Endodermal cell (in vitro differentiated cells): ENCODE measurements around the gene ZDHHC7. TPM values are rescaled to one million over a fixed set of nuclear protein-coding genes. Genes with fewer than 3 reads are reported as not detected.

ENCODE experiments used
- DNase-seq: peaks from one replicate; pipeline ENCODE4 v3.0.0-alpha.2; 2017
- H3K27ac ChIP-seq: 2 replicates; pipeline ENCODE4 v1.5.1; 2013; ENCODE audit warnings: mild to moderate bottlenecking, low read depth, low read length, moderate library complexity
- H3K27me3 ChIP-seq: 2 replicates; pipeline ENCODE4 v1.6.1; 2013; ENCODE audit warnings: mild to moderate bottlenecking, low read length, moderate library complexity; ENCODE audit not compliant: insufficient read depth, control insufficient read depth, poor library complexity, severe bottlenecking
- H3K36me3 ChIP-seq: 2 replicates; pipeline ENCODE4 v1.7.0; 2013; ENCODE audit warnings: mild to moderate bottlenecking, low read length, moderate library complexity; ENCODE audit not compliant: control insufficient read depth, insufficient read depth
- H3K4me1 ChIP-seq: one replicate; pipeline ENCODE4 v1.7.0; 2013; ENCODE audit warnings: low read length; ENCODE audit not compliant: control insufficient read depth, insufficient read depth
- H3K4me3 ChIP-seq: 2 replicates; pipeline ENCODE4 v1.5.1; 2013; ENCODE audit warnings: mild to moderate bottlenecking, low read length, moderate library complexity
- H3K9ac ChIP-seq: 2 replicates; pipeline ENCODE4 v1.6.1; 2013; ENCODE audit warnings: mild to moderate bottlenecking, low read length, moderate library complexity; ENCODE audit not compliant: poor library complexity, severe bottlenecking; ENCODE audit errors: extremely low read depth
- H3K9me3 ChIP-seq: 2 replicates; pipeline ENCODE4 v1.6.1; 2013; ENCODE audit warnings: mild to moderate bottlenecking, low read length, moderate library complexity; ENCODE audit not compliant: control insufficient read depth
- H3K27ac Mint-ChIP-seq: 2 replicates; pipeline ENCODE4 v1.8.0; 2020; ENCODE audit warnings: mixed read lengths
- H3K27me3 Mint-ChIP-seq: 2 replicates; pipeline ENCODE4 v1.8.0; 2021; ENCODE audit warnings: mild to moderate bottlenecking, mixed read lengths; ENCODE audit not compliant: insufficient read depth
- H3K36me3 Mint-ChIP-seq: 2 replicates; pipeline ENCODE4 v1.8.0; 2020; ENCODE audit warnings: low read depth, mixed read lengths
- H3K4me1 Mint-ChIP-seq: 2 replicates; pipeline ENCODE4 v1.8.0; 2020; ENCODE audit warnings: mixed read lengths
- H3K4me3 Mint-ChIP-seq: 2 replicates; pipeline ENCODE4 v1.8.0; 2020; ENCODE audit warnings: mild to moderate bottlenecking, moderate library complexity, mixed read lengths
- H3K9me3 Mint-ChIP-seq: 2 replicates; pipeline ENCODE4 v1.8.0; 2020; ENCODE audit warnings: mild to moderate bottlenecking, mixed read lengths
- CTCF ChIP-seq: fragments of 200-600 bp; sonication (generic); conservative IDR thresholded peaks from 2 replicates; pipeline ENCODE4 v1.5.0; 2021; ENCODE audit warnings: antibody characterized with exemption, mild to moderate bottlenecking
- WGBS, 2 experiments: methylation state at CpG; one replicate each; pipeline versions ENCODE4 v1.1.5 to v1.1.7; 2013; ENCODE audit warnings: missing lambda C conversion rate in 2 of 2, mixed read lengths in 1 of 2; ENCODE audit not compliant: insufficient coverage in 1 of 2, insufficient read length in 1 of 2; 5-methylcytosine and 5-hydroxymethylcytosine counted together
- total RNA-seq, 2 donors: library from RNA; stranded (reverse); fragmentation: NEBNext Ultra II Directional in 1 of 2; extraction: Animal tissue kit (Norgen Biotek cat#: 25700) in 1 of 2; gene quantifications; 2 replicates in 1 of 2; 3 replicates in 1 of 2; pipeline ENCODE4 v1.2.1, GENCODE V29; 2021

ZDHHC7 gene
- total RNA-seq, 2 donors from 2014 or later, result 58.7 to 61.8 TPM

GRCh38 chr16:85010446-85010930 is 847 bp downstream of the ZDHHC7 start:
- no peaks in the 10 kb centered on the region for H3K9me3 Mint-ChIP-seq
- DNase-seq, result no peak
- peak overlapping the region; percentile 96 for H3K4me3 Mint-ChIP-seq
- H3K36me3 ChIP-seq, result peaks cover 12% of the 10 kb centered on the region
- peak overlapping the region; percentile 97 for H3K27ac Mint-ChIP-seq
- 48 to 90% methylated on average over 3 to 9 of the region's 9 CpGs for WGBS, 2 experiments
- H3K4me1 Mint-ChIP-seq, result peaks cover 22% of the 10 kb centered on the region
- TF ChIP-seq CTCF, result no peak
- no peaks in the 10 kb centered on the region for H3K9me3 ChIP-seq
- H3K27me3 ChIP-seq, result no peaks in the 10 kb centered on the region
- H3K27me3 Mint-ChIP-seq, result no peaks in the 10 kb centered on the region
- peak overlapping the region; percentile 95 for H3K4me3 ChIP-seq
- H3K27ac ChIP-seq, result no peak overlapping the region
- H3K4me1 ChIP-seq, result peaks cover 2% of the 10 kb centered on the region
- peak overlapping the region; percentile 80 for H3K9ac ChIP-seq
- peaks cover 21% of the 10 kb centered on the region for H3K36me3 Mint-ChIP-seq

DNA sequence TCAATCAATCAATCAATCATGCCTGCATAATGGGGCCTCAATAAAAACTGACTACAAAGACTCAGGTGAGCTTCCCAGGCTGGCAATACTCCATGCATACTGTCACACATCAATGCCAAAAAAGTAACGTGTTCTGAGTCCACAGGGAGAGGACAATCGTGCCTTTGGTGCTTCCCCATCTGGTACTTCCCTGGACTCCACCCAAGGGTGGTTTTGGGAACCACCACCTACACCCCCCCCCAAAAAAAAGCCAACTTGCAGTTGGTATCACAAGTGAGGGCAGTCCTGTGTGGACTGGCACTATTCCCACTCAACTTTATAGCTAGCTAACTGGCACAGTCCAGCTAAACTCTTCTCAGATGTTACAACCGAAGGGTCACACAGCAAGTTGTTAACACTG is 3.1 kb downstream of the ZDHHC7 start:
- Histone ChIP-seq H3K4me3 (no peak overlapping the region), H3K36me3 (peaks cover 12% of the 10 kb centered on the region), H3K27ac (no peak overlapping the region), H3K4me1 (no peaks in the 10 kb centered on the region), H3K9ac (no peak overlapping the region), H3K27me3 (no peaks in the 10 kb centered on the region), H3K9me3 (no peaks in the 10 kb centered on the region)
- DNase-seq, result no peak
- Mint-ChIP-seq H3K36me3 (peaks cover 21% of the 10 kb centered on the region), H3K27ac (no peak overlapping the region), H3K27me3 (no peaks in the 10 kb centered on the region), H3K4me1 (peaks cover 28% of the 10 kb centered on the region), H3K4me3 (no peak overlapping the region), H3K9me3 (no peaks in the 10 kb centered on the region)
- WGBS, 2 experiments, result 92 to 100% methylated on average over 3 of the region's 3 CpGs
- TF ChIP-seq CTCF, result no peak

DNA sequence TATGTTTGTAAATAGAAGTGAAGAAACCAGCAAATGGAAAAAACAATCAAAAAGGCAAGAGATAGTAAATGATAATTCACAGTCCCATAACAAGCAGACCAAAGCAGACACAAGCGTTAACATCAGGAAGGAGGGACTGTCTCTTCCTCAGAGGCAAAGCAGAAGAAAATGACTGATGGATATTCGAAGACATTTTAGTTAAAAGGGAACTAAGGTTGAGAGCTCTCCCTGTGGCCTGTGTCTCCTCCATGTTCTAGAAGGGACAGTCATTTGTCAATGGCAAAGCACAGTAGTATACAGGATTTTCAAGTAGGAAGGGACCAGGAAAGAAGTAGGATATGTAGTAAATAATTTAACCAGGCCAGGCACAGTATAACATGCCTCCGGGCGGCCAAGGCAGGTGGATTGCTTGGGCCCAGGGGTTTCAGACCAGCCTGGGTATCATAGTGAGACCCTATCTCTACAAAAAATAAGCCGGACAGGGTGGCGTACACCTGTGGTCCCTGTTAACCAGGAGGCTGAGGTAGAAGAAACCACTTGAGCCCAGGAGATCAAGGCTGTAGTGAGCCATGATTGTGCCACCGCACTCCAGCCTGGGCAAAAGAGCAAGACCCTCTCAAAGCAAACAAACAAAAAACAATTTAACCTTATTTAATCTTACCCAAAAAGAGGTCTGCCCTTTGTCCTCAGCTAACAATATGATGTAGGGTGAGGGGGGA is 3.7 kb downstream of the ZDHHC7 start:
- Mint-ChIP-seq H3K4me3 (no peak overlapping the region), H3K9me3 (no peaks in the 10 kb centered on the region), H3K27me3 (no peaks in the 10 kb centered on the region), H3K27ac (no peak overlapping the region), H3K36me3 (peaks cover 21% of the 10 kb centered on the region), H3K4me1 (peaks cover 34% of the 10 kb centered on the region)
- H3K27me3 ChIP-seq, result no peaks in the 10 kb centered on the region
- H3K4me3 ChIP-seq, result no peak overlapping the region
- peaks cover 12% of the 10 kb centered on the region for H3K36me3 ChIP-seq
- H3K9ac ChIP-seq, result no peak overlapping the region
- DNase-seq, result no peak
- TF ChIP-seq CTCF, result no peak
- H3K4me1 ChIP-seq, result no peaks in the 10 kb centered on the region
- 93 to 97% methylated on average over 5 to 7 of the region's 7 CpGs for WGBS, 2 experiments
- no peak overlapping the region for H3K27ac ChIP-seq
- no peaks in the 10 kb centered on the region for H3K9me3 ChIP-seq
